ENCODE results near the gene TRIM71.

DNA sequence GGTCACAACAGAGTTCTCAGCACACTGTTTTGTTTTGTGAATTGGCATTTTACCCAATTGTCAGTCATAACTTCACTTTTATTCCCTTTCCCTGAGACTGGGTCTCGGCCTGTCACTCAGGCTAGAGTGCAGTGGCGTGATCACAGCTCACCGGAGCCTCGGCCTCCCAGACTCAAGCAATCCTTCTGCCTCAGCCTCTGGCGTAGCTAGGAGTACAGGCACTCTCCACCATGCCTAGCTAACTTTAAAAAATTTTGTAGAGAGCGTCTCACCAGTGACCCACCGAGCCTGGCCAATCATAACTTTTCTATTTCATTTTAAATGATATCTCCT is 26.5 kb downstream of the TRIM71 start:
- TF ChIP-seq POLR2A (IDR thresholded peaks at IDR 0.05), result no peak
- TF ChIP-seq, protein P1, sequence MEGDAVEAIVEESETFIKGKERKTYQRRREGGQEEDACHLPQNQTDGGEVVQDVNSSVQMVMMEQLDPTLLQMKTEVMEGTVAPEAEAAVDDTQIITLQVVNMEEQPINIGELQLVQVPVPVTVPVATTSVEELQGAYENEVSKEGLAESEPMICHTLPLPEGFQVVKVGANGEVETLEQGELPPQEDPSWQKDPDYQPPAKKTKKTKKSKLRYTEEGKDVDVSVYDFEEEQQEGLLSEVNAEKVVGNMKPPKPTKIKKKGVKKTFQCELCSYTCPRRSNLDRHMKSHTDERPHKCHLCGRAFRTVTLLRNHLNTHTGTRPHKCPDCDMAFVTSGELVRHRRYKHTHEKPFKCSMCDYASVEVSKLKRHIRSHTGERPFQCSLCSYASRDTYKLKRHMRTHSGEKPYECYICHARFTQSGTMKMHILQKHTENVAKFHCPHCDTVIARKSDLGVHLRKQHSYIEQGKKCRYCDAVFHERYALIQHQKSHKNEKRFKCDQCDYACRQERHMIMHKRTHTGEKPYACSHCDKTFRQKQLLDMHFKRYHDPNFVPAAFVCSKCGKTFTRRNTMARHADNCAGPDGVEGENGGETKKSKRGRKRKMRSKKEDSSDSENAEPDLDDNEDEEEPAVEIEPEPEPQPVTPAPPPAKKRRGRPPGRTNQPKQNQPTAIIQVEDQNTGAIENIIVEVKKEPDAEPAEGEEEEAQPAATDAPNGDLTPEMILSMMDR (IDR thresholded peaks at IDR 0.05), result no peak

All from prostate gland (tissue), 2 donors.